Activated CD8-positive, alpha-beta memory T cell treated with anti-CD3 and anti-CD28 coated beads, Interleukin-2, amount 50 U/mL, for 48 hours (primary cell): ENCODE measurements around the gene DENND1A.
A peak's percentile ranks its signal among the peaks of the same experiment; 100 is the strongest.
"Not testable (repeated sequence)": the region's sequence is repeated elsewhere in the genome, so short reads cannot be mapped to it uniquely, and the experiment has no call there.

Experiments used
- DNase-seq: peaks from one replicate; pipeline ENCODE4 v3.0.0-alpha.2; 2020

The DENND1A gene

DNA sequence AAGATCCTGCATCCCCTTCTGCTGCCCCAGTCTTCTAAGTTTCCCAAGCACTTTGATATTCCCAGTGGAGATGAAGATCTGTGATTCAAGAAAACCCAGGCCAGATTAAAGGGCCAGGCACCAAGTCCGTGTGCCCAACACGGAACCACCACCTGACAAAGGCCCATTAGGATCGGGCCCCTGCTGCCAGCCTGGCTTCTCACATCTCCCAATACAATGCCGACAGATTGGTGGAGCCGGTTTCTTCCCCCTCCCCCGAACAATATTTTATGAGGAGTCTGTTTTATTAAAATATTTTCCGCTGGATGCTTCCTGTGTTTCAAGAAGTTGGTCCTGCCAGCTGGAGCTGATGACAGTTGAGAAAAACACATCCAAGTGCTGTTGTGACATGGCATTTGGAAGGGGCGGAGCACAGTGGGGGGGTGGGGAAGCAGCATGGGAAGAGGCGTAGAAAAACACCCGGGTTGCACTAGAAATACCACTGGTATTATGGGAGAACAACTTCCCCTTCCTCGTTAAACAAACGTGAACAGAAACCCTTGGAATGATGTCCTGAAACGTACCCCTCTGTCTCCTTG is 528.9 kb downstream of the DENND1A start:
- DNase-seq = no peak

DNA sequence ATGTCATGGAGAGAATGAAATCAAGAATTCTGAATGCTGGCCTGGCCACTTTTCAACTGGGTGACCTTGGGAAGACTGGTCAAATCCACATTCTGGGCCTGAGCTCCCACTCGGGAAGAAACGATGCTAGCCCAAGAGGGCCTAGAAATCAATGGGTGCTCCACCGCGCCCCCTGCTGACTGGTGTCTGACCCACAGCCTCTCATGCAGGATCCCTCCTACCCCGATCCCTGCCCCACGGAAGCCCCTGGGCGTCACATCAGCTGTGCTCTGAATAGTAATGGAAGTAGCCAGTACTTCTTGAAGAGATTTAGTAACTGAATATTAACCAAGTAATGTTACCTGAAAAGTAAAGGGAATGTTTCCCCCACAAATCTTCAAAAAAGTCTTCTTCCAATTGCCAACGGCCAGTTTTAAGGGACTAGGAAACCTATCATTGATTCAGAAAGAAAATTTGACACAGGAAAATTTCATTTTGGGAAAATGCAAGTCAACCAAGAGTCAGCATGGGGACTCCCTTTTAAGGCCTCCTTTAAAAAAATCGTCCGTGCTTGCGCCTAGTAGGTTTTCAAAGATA is 530.0 kb downstream of the DENND1A start:
- DNase-seq = peak; percentile 73

DNA sequence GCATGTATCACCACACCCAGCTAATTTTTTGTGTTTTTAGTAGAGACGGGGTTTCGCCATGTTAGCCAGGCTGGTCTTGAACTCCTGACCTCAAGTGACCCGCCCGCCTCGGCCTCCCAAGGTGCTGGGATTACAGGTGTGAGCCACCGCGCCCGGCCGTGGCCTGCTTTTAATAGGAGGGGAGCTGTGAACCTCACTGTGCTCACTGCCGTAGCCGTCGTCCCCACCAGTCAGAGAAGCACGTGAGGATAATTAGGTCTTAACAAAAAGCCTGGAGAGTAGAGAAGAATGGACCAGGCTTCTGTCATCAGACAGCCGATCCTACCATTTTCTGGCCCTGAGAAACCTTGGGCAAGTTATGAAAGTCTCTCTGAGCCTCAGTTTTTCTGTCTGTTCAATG is 531.0 kb downstream of the DENND1A start:
- DNase-seq = not testable (repeated sequence)

DNA sequence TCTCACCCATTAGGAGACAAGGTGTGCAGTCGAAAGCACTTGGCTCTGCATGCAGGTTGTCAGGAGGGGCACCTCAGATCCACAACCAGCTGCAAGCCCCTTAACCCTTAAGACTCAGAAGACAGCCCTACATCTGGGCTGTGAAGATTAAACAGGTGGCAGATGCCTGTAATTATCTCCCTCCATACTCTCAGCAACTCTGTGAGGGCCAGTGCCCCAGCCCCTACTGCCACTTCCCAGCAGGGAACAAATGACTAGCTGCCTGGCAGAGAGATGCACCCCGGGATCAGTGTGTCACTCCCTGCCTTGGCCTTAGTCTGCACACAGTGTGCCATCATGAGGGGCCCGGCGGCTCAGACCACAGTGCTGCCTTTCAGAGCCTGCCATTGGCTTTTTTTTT is 532.0 kb downstream of the DENND1A start:
- no peak for DNase-seq

DNA sequence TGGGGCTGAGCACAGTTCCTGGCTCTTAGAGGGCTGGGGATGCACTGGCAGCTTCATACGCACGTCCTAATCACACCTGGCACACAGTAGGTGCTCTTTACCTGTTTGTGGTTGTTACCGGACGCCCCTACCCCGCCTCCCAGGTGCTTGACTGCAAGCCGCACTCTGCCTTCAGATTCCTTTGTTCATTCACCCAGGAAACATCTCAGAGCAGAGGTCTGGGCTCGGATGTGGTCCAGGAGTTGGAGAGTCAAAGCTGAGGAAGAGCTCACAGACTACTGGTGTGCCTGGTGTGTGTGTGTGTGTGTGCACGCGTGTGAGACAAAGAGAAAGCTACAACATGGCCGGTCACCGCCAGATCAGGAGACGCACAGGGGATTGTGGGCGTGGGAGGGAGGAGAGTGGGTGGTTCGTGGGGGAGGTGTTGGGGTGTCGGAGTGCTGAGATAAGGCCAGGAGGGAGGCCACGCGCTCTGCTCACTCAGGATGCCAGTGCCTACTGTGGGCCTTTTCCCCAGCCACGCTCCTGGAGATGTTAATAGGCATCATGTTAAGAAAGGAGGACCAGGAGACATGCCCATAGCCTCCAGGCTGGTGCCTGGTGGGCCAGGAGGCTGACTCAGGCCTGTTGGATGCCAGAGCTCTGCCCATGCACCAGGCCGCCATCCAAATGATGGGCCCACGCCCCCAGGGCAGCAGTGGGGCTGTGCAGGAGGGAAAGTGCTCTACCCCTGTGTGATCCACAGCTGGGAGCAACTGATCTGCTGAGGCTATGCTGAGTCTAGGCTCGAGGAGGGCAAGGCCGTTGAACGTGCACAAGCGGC is 534.0 kb downstream of the DENND1A start:
- no peak for DNase-seq

DNA sequence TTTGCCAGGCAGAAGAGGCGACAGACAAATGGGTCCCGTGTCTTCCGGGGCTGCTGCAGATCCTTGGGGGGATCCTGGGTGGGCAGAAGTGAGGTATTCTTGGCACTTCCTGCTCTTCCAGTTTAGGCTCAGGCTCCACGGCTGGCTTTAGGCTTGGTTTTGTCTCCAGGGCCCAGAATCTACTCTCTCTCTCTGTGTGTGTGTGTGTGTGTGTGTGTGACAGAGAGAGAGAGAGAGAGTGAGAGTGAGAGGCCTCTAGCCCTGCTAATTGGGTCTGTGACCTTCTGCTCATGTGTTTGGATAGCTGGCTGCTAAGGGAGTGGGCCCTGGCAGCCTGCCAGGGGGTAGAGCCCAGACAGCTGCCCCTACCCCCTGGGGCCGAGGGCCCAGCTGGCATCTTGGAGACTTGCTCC is 534.6 kb downstream of the DENND1A start:
- no peak for DNase-seq

DNA sequence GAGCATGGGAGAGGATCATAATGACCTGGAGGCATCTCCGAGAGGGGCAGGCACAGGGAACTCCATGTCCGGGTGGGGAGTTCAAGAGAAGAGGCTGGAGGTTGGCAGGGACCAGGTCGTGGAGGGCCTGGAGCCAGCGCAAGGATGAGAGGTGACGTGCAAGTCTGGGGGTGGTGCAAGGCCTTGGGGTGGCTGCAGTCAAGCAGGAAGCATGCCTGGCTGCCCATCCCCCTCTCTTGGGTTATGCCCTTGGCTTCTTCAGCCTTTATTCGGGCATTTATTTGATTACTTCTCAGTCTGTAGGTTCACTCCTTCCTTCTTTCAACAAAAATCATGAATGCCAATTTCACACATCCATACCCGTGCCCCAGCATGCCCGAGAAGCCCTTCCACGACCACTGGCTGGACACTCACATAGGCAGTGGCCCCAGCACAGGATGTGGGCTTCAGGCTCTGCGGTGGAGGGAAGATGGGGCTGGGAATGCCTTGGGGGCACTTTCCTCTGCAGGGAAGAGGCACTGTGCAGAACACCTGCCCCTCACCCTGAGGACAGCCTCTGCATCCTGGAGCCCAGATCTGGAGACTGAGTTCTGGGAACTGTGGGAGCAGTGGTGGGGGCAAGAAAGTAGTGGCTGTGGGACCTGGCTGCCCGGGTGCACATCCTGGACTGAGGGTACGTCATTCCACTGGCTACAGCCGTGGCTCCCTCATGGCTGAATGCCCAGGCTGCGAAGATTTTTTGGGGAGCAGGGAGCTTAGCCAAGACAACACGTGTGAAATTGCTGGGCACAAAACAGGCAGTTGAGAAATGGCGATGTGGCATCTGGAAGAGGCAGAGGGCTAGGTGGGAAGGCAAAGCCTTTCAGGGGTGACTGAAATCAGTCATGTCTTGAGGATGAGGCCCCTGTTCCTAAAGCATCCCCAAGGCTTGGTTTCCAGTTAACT is 535.4 kb downstream of the DENND1A start:
- no peak for DNase-seq

DNA sequence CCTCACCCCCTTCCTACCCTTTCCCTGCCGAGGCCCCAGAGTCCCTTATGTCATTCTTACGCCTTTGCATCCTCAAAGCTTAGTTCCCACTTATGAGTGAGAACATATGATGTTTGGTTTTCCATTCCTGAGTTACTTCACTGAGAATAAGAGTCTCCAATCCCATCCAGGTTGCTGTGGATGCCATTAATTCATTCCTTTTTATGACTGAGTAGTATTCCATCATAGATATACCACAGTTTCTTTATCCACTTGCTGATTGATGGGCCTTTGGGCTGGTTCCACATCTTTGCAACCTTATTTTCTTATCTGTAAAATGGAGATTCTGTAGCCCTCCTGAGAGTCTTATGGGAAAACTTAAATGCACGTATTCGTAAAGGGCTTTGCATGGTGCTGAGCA is 537.1 kb downstream of the DENND1A start:
- no peak for DNase-seq

DNA sequence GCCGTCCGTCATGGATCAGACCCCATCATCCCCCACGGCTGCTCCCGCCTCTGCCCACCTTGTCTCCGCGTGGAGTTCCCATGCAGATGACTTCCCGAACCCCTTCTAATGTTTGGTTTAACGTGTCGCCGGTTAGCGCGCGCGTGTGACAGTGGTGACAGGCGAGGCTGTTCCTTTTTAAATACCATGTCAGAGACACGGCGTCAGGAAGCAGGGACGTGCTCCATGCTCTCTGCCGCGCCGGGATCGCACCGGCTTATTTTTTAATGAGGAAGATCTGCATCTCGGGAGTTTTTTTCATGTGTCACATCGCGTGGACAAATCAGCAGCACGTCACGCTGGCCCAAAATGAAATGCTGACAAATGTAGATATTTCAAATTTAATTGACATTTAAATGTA is 538.0 kb downstream of the DENND1A start:
- no peak for DNase-seq

DNA sequence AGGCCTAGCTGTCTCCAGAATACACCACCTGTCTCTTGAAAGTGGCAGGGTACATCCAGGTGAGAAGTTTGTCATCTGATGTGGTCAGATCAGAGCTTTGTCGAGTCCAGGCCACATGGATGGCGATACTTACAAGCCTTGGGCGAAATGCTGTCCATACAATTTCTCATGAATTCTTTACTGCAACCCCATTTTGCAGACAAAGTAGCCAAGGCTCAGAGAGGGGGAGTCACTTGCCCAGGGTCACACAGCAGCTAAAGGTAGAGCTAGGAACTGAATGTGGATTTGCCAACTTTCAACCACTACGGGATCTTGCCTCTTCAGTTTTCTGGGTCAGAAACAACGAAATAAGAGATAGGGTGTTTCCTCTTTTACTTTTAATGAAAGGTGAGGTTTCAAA is 538.7 kb downstream of the DENND1A start:
- no peak for DNase-seq

DNA sequence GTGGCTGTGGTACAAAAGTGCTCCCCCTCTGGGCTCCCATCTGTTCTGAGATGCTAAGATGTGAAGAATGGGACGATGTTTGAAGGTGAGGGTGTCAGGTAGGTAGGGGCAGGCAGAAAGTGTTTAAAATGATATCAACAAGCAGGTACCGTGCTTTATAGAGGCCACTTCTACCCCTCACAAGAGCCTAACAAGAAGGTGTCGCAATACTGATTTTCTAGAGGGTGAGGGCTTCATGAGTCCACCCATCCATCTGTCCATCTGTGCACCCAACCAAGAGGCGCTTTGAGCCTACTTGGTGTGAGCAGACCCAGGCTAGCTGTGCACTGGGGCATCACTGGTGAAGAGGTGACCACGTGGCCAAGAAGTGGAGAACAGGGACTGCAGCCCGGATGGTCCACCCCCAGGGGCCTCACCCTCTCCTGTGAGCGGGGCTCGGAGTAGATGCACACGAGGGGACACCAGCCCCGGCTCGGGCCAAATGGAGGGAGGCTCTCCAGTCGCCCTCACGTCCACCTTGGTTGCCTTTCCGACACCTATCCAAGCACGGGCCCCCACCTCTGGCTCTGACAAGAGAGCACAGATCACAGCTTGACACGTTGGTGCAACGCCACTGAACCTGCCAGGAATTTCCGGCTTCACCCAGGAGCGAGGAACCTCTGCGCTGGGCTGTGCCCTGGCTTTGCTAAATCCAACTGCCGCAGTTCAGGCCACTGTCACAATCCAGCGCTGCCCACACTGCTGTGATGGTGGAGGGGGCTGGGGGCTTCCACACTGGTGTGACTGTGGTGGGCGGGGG is 539.4 kb downstream of the DENND1A start:
- DNase-seq = no peak

DNA sequence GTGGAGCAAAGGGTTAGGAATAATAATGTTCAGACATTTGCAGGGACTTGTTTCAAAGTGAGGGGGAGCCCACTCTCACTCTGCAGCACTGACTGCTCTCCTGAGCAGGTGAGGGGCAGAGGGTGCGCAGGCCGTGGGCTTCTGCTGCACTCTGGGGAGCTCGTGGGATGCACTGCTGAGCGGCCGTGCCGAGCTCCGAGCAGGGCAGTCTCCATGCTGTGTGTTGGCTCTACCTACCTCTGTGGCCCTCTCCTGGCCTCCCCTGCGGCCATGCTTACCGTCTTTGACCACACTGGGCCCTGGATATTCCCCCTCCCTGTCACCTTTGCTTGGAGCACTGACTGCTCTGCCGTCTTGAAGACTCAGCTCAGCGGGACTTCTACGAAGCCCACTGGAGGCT is 540.2 kb downstream of the DENND1A start:
- DNase-seq = no peak

DNA sequence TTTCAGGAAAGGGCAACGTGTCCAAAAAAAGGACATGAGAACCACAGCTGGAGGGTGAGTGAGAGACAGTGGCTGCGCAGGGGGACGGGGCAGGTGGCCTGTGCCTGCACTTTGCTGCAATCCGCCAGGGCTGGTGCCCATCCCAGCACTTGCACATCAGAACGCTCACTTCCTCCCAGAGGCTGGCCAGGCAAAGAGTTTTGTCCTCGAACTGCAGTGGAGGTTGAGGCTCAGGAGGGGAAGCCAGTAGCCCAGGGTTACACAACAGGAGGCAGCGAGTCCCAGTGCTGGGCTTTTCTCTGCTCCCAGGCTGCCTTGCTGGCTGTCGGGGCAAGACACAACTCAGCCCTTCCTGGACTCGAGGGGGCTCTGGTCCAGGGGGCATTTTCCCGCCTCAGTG is 540.9 kb downstream of the DENND1A start:
- DNase-seq = no peak

DNA sequence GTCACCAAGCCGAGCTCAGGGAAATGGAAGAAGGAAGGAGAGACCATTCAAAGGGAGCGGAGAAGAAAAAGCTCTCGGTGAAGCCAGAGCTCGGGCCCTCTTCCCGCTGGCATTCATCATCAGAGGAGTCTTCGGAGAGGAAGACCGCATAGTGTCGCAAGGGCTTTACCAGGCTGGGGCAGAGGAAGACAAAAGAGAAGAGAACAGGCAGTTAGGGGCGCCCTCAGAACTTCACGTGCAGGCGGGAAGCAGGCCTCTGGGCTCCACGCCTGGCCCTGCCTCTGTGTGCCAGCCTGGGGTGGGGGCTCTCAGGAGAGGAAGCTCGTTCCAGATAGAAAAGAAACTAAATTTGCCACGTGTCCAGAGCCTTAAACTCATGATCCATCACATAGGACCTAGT is 542.2 kb downstream of the DENND1A start:
- no peak for DNase-seq

DNA sequence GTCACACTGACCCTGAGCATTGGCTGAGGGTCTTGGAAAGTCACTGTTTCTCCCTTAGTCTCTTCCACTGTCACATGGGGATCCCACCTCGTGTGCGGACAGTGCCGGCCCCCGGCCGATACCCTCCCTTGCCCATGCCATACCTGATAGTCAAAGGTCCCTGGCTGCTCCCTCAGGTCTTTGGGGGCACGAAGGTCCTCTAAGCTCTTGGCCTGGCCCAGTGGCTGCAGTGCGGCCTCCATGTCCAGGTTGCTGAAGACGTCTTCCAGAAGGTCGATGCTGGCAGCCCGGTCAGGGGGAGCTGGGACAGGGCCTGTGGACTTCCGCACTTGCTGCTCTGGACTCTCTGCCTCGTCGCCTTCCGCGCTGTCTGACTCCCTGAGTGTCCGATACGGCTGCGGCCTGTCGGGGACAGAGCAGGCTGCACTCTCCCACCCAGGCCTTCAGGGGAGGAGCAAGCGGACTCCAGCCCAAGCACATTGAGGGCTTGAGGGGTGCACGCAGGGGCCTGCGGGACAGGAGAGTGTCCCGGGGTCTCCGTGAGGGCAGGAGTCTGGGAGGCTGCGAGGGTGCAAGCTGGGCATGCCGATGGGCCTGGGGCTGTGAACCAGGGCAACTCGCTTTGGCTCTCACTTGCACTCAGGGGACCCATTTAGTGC is 546.3 kb downstream of the DENND1A start:
- no peak for DNase-seq

DNA sequence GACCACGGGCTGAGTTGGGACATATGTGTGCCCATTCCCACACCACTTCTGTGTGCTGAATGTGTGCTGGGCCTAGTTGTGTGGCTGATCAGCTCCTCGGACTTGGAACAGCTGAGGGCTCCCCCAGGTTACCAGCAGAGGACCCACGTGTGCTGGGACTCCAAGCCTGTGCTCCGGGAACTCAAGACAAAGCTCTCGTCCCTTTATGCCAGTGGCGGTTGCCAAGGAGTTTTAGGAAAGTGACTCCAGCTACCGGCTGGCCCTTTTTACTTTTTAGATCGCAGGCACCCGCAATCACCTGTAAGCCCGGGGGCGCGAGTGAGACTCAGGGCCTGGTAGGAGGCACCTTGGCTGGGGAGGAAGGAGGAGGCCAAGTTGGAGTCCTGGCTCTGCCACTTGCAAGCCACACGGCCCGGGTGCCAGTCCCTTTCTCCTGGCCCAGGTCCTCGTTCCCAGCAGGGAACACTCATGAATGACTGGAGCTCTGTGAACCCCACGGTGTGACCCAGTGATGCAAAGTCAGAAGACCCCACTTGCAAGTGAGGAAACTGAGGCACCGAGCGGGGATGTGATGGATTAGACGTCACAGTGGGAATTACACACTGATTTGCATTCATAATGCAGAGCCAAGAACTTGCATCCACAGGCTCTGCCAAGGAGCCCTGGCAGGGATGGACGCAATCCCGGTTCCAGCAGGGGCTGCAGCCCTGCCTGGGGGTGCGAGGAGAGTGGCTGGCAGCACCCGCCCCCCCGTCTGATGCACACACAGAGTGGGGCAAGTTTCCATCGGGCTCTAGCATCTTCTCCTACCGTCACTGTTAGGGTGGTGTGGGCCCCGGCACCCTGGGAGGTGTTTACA is 547.0 kb downstream of the DENND1A start:
- no peak for DNase-seq

DNA sequence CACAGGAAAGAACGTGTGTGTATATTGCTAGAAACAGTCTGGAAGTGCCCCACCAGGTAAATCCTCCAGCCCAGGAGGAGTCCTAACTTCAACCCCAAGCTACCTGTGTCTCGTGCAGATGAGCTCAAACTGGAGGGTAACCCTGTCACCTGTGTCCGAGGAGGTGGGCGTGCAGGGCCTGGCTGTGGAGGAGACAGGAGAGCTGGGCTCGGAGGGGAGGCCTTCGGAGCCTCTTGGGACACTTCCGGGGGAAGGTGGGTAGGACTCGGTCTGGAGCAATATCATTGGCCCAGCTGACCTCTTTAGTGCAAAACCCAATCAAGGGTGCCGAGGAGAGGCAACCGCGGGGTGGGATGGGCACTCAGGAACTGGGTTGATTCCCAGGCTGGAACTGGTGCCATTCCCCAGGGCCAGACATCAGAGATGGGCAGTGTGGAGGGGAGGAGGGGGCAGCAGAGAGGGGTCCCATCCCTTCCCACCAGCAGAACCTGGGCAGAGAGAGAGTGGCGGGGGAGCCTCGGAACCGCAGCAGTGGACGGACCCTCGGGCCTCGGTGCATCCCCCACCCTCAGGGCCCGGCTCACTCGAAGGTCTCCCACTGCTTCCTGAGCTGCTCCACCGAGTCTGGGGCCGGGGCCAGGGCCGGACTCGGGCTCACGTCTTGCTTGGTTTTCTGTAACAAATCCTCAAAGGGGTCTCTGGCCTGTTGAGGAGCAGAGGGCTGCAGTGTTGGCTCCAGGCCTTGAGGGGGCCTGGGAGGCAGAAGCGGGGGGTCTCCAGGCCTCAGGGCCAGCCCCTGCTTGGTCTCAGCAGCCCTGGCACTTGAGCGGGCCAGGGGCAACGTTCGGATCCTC is 548.8 kb downstream of the DENND1A start:
- DNase-seq = no peak

DNA sequence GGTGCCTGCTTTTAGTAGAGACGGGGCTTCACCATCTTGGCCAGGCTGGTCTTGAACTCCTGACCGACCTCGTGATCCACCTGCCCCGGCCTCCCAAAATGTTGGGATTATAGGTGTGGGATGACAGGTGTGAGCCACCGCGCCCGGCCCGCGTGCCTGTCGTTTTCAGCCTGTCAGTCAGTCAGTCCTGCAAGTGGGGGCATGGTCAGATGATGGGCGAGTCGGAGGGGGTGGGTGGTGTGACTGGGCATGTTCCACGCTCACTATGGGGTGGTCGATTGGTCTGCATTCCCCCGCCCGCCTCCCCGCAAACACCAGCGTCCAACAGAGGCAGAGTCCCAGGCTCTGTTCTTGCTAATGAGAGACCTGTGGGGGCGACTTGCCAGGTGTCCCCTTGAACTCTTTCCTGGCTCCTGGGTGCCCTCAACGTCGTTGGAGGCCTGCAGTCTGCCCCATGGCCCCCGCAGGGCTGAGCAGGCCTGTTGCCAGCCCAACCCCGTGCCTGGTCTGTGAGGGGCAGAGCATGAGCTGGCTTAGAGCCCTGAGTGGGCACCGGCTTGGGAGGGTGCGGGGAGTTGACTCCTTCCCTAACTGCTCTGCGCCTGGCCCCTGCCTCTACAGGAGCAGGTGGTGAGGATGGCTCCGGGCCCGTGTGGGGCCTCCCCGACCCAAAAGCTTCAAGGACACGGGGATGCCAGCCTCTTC is 550.8 kb downstream of the DENND1A start:
- DNase-seq = no peak

DNA sequence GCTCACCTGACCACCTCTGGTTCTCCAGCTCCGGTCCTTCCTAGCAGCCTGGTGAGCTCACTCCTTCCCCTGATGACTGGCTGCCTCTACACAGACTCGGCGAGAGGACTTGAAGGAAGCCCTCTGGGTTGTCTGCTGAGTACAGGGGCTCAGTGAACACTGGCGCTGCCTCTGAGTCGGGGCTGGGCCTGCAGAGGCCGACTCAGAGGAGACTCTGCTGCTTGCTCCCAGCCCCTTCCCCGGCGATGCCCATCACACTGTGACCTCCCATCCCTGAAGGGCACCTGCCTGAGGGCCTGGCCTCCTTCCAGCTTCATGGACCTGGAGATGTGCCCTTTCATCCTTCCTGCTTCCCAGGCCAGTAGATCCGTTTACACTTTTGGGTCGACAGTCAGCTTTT is 551.9 kb downstream of the DENND1A start:
- no peak for DNase-seq
